H1 (cell line): ENCODE results near the gene FUT4. TPM values are rescaled to one million over a fixed set of nuclear protein-coding genes. Genes with fewer than 3 reads are reported as not detected.

Experiments used
- CTCF ChIA-PET: fragments of 300-600 bp; sonication (Branson Sonifier 250); formaldehyde crosslinking; loops from one replicate; lab custom pipeline; 2021; ENCODE audit not compliant: partially characterized antibody; lab: Charles Lee
- POLR2A ChIA-PET: fragments of 300-600 bp; sonication (Branson Sonifier 250); formaldehyde crosslinking; loops from one replicate; lab custom pipeline; 2021; ENCODE audit warnings: inconsistent platforms; ENCODE audit not compliant: partially characterized antibody; lab: Charles Lee
- DNase-seq, 2 experiments: peaks; one replicate each; pipeline versions ENCODE4 v3.0.0 to v3.0.0-alpha.2; 2010 to 2022; ENCODE audit warnings: low spot score in 2 of 2, low read depth in 1 of 2, mixed read lengths in 1 of 2
- FAIRE-seq: peaks from 2 replicates; lab custom pipeline; 2011; peaks lifted over from hg19 to GRCh38; lab: Jason Lieb, UNC
- H2AFZ ChIP-seq: 2 replicates; pipeline ENCODE4 v1.8.1; 2012; ENCODE audit warnings: low read length, inconsistent platforms
- H2AK5ac ChIP-seq: 2 replicates; pipeline ENCODE4 v1.6.1; 2013; ENCODE audit warnings: low read depth, low read length
- H2BK120ac ChIP-seq: replicated peaks from 2 replicates; pipeline ENCODE3; 2013; ENCODE audit warnings: low read depth, low read length, inconsistent platforms
- H2BK12ac ChIP-seq: 2 replicates; pipeline ENCODE4 v1.6.1; 2013; ENCODE audit warnings: low read depth, low read length
- H2BK15ac ChIP-seq: 2 replicates; pipeline ENCODE4 v1.6.1; 2013; ENCODE audit warnings: low read length
- H2BK20ac ChIP-seq: 2 replicates; pipeline ENCODE4 v1.6.1; 2013; ENCODE audit warnings: low read length
- H2BK5ac ChIP-seq: 2 replicates; pipeline ENCODE4 v1.6.1; 2013; ENCODE audit warnings: low read depth, low read length
- H3K14ac ChIP-seq: 2 replicates; pipeline ENCODE4 v1.6.1; 2013; ENCODE audit warnings: inconsistent platforms; ENCODE audit not compliant: insufficient read length
- H3K18ac ChIP-seq: 2 replicates; pipeline ENCODE4 v1.6.1; 2013; ENCODE audit warnings: low read length; ENCODE audit errors: extremely low read depth
- H3K23ac ChIP-seq: 2 replicates; pipeline ENCODE4 v1.6.1; 2013; ENCODE audit warnings: inconsistent platforms; ENCODE audit not compliant: insufficient read length
- H3K23me2 ChIP-seq: 2 replicates; pipeline ENCODE4 v1.6.1; 2013; ENCODE audit warnings: low read depth, low read length
- H3K27ac ChIP-seq: 2 replicates; pipeline ENCODE4 v1.6.1; 2011; ENCODE audit warnings: low read depth, low read length, inconsistent platforms
- H3K27me3 ChIP-seq, 4 experiments: replicated peaks in 1 of 4; 1 replicate in 1 of 4; 2 replicates in 3 of 4; pipeline versions ENCODE4 v1.6.1 to v1.8.1; 2011 to 2013; ENCODE audit warnings: low read length in 3 of 4, mild to moderate bottlenecking in 3 of 4, inconsistent platforms in 2 of 4, mixed read lengths in 2 of 4, moderate library complexity in 1 of 4; ENCODE audit not compliant: control insufficient read depth in 3 of 4, insufficient read depth in 3 of 4; ENCODE audit errors: extremely low read depth in 1 of 4
- H3K36me3 ChIP-seq, 4 experiments: 2 replicates each; pipeline versions ENCODE4 v1.6.1 to v1.8.1; 2011 to 2013; ENCODE audit warnings: mild to moderate bottlenecking in 4 of 4, low read length in 3 of 4, moderate library complexity in 2 of 4, control low read depth in 1 of 4, inconsistent platforms in 1 of 4; ENCODE audit not compliant: insufficient read depth in 4 of 4, control insufficient read depth in 2 of 4
- H3K4ac ChIP-seq: replicated peaks from 2 replicates; pipeline ENCODE3; 2013; ENCODE audit warnings: low read length, low read depth, mixed read lengths, inconsistent platforms; ENCODE audit not compliant: insufficient read length
- H3K4me1 ChIP-seq, 4 experiments: replicated peaks in 1 of 4; 1 replicate in 1 of 4; 2 replicates in 3 of 4; pipeline versions ENCODE4 v1.6.1 to v1.8.1; 2011 to 2013; ENCODE audit warnings: low read length in 3 of 4, inconsistent platforms in 2 of 4, mixed read lengths in 1 of 4; ENCODE audit not compliant: insufficient read depth in 4 of 4, control insufficient read depth in 3 of 4
- H3K4me2 ChIP-seq, 2 experiments: 2 replicates each; pipeline versions ENCODE4 v1.6.1 to v1.8.1; 2011 to 2013; ENCODE audit warnings: low read depth in 2 of 2, low read length in 2 of 2, control low read depth in 1 of 2, inconsistent platforms in 1 of 2, mild to moderate bottlenecking in 1 of 2; ENCODE audit not compliant: insufficient read depth in 1 of 2
- H3K4me3 ChIP-seq, 4 experiments: fragments of 200-600, 300-600 bp in 1 of 4; sonication (generic), shearing (Covaris generic), sonication (Bioruptor Twin) in 1 of 4; 2 replicates each; pipeline versions ENCODE4 v1.5.1 to v1.8.1; 2011 to 2016; ENCODE audit warnings: low read length in 4 of 4, low read depth in 3 of 4, control low read depth in 2 of 4, inconsistent platforms in 2 of 4, mild to moderate bottlenecking in 2 of 4, mixed read lengths in 1 of 4, moderate library complexity in 1 of 4; ENCODE audit not compliant: insufficient read depth in 2 of 4; ENCODE audit errors: extremely low read depth in 1 of 4
- H3K56ac ChIP-seq: replicated peaks from 2 replicates; pipeline ENCODE3; 2013; ENCODE audit warnings: low read depth, mild to moderate bottlenecking, mixed read lengths, low read length, inconsistent platforms; ENCODE audit not compliant: insufficient read length
- H3K79me1 ChIP-seq: 2 replicates; pipeline ENCODE4 v1.6.1; 2013; ENCODE audit warnings: low read depth, low read length, control low read depth
- H3K79me2 ChIP-seq, 2 experiments: 2 replicates each; pipeline versions ENCODE4 v1.6.1 to v1.8.1; 2012 to 2013; ENCODE audit warnings: low read length in 2 of 2, mild to moderate bottlenecking in 2 of 2, inconsistent platforms in 1 of 2; ENCODE audit not compliant: insufficient read depth in 2 of 2, control insufficient read depth in 1 of 2
- H3K9ac ChIP-seq, 4 experiments: replicated peaks in 1 of 4; 1 replicate in 1 of 4; 2 replicates in 3 of 4; pipeline versions ENCODE4 v1.6.1 to v1.8.1; 2011 to 2013; ENCODE audit warnings: low read depth in 3 of 4, low read length in 3 of 4, control low read depth in 2 of 4, mild to moderate bottlenecking in 2 of 4, moderate library complexity in 2 of 4, inconsistent platforms in 1 of 4; ENCODE audit errors: extremely low read depth in 1 of 4
- H3K9me3 ChIP-seq, 2 experiments: 2 replicates each; pipeline versions ENCODE4 v1.6.1 to v1.8.1; 2012 to 2013; ENCODE audit warnings: mild to moderate bottlenecking in 2 of 2, moderate library complexity in 2 of 2, control low read depth in 1 of 2, inconsistent platforms in 1 of 2, low read depth in 1 of 2, low read length in 1 of 2, mixed read lengths in 1 of 2; ENCODE audit not compliant: insufficient read depth in 2 of 2
- H4K20me1 ChIP-seq, 2 experiments: replicated peaks in 1 of 2; 2 replicates each; pipeline versions ENCODE3 to v1.8.1; 2011 to 2013; ENCODE audit warnings: inconsistent platforms in 2 of 2, low read length in 2 of 2, mild to moderate bottlenecking in 1 of 2; ENCODE audit not compliant: insufficient read depth in 2 of 2, control insufficient read depth in 1 of 2
- H4K5ac ChIP-seq: 2 replicates; pipeline ENCODE4 v1.6.1; 2013; ENCODE audit warnings: low read length, low read depth, mixed read lengths, inconsistent platforms; ENCODE audit not compliant: insufficient read length
- H4K8ac ChIP-seq: 2 replicates; pipeline ENCODE4 v1.8.0; 2013; ENCODE audit warnings: mild to moderate bottlenecking, moderate library complexity, low read length, inconsistent platforms; ENCODE audit not compliant: insufficient read depth; ENCODE audit errors: extremely low read depth
- H4K91ac ChIP-seq: replicated peaks from 2 replicates; pipeline ENCODE3; 2013; ENCODE audit warnings: low read length, mixed read lengths, inconsistent platforms; ENCODE audit not compliant: insufficient read length
- EGR1 ChIP-seq: IDR thresholded peaks from 2 replicates; pipeline ENCODE4 v1.6.1; 2011; ENCODE audit warnings: low read depth, low read length, borderline replicate concordance
- MAFK ChIP-seq: IDR thresholded peaks from 2 replicates; pipeline ENCODE4 v1.6.1; 2012; ENCODE audit warnings: low read depth, mild to moderate bottlenecking, improper control_type of control experiment, low read length
- NANOG ChIP-seq: IDR thresholded peaks from 2 replicates; pipeline ENCODE4 v1.6.1; 2011; ENCODE audit warnings: low read length, low read depth, mild to moderate bottlenecking, inconsistent platforms; ENCODE audit not compliant: insufficient read depth, poor library complexity, severe bottlenecking
- PHF8 ChIP-seq: fragments of 200-600 bp; sonication (generic); conservative IDR thresholded peaks from 2 replicates; pipeline ENCODE4 v1.7.1; 2012; ENCODE audit warnings: low read depth, mild to moderate bottlenecking, inconsistent platforms, low read length, moderate library complexity
- SAP30 ChIP-seq: fragments of 300-600 bp; sonication (generic); IDR thresholded peaks from 2 replicates; pipeline ENCODE4 v1.7.1; 2012; ENCODE audit warnings: low read length, moderate library complexity, mild to moderate bottlenecking, inconsistent platforms; ENCODE audit not compliant: insufficient read depth, insufficient replicate concordance
- SIX5 ChIP-seq: IDR thresholded peaks from 2 replicates; pipeline ENCODE4 v1.6.1; 2011; ENCODE audit warnings: mild to moderate bottlenecking, low read depth, low read length
- YY1 ChIP-seq: IDR thresholded peaks from 2 replicates; pipeline ENCODE4 v1.6.1; 2011; ENCODE audit warnings: low read depth, mild to moderate bottlenecking, low read length
- ZNF274 ChIP-seq: IDR thresholded peaks from 2 replicates; pipeline ENCODE4 v1.7.0; 2012; ENCODE audit warnings: low read length, borderline replicate concordance; ENCODE audit errors: extremely low read depth
- WGBS, 2 experiments: shearing (Covaris generic) in 1 of 2; methylation state at CpG; one replicate each; pipeline versions ENCODE4 v1.1.6 to v1.1.7; 2013 to 2015; ENCODE audit warnings: low lambda C conversion rate in 2 of 2, mixed read lengths in 2 of 2, inconsistent platforms in 1 of 2, low coverage in 1 of 2, missing lambda C conversion rate in 1 of 2; ENCODE audit not compliant: insufficient replicate concordance in 2 of 2, insufficient coverage in 1 of 2, insufficient read length in 1 of 2; ENCODE audit errors: extremely low coverage in 1 of 2, missing lambda C conversion rate in 1 of 2; 5-methylcytosine and 5-hydroxymethylcytosine counted together
- polyA plus RNA-seq, 7 experiments: library from polyadenylated mRNA; depleted of rRNA in 3 of 7; stranded (reverse) in 5 of 7; unstranded in 2 of 7; fragments of >200 nt in 5 of 7; fragments of 200-250 nt in 2 of 7; gene quantifications; 1 replicate in 5 of 7; 2 replicates in 1 of 7; 4 replicates in 1 of 7; pipeline versions ENCODE4 v1.2.1 to v1.2.3, GENCODE V29; 2011 to 2013; ENCODE audit warnings: missing spikeins in 2 of 7, mixed read lengths in 2 of 7
- total RNA-seq: library from RNA; stranded (reverse); fragmentation: NEBNext Ultra II Directional; extraction: Animal tissue kit (Norgen Biotek cat#: 25700); gene quantifications from 2 replicates; pipeline ENCODE4 v1.2.1, GENCODE V29; 2021

Gene FUT4
- total and polyA plus RNA-seq, 2 of the 8 experiments (the other 6 are each of a cell fraction or from before 2014, with no cell fraction given), result 2.6 to 8.0 TPM

DNA sequence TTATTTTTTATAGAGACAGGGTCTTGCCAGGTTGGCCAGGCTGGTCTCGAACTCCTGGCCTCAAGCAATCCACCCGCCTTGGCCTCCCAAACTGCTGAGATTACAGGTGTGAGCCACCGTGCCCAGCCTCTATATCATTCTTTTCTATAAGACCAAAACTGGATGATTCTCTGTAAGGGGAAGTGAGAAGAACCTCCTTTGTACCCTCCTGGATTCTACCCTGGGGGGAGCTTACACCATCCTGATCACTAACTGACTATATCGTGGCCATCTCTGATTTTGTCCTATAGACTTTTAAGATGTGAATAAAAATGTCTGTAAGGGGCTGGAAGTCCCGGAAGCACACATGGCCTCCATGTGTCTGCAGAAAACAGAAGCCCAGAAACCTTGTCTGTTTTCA is 32.6 kb downstream of the FUT4 start:
- CTCF ChIA-PET, result interaction anchor here (0.6 to 1.9 kb wide), 3 partner anchors 11 to 24 kb away, joined by 3 to 7 read pairs (median 3); no protein-coding TSS in a partner anchor
- 86% methylated on average over 5 of the region's 5 CpGs; no CpG with 5 or more reads in 1 of the 2 experiments for WGBS, 2 experiments
- FAIRE-seq, result no peak
- TF ChIP-seq PHF8 (no peak), ZNF274 (no peak), NANOG (no peak), SIX5 (no peak), YY1 (no peak), EGR1 (no peak), SAP30 (no peak), MAFK (no peak)

More for the DNA sequence above, 32.6 kb downstream of the FUT4 start:
- H4K20me1 ChIP-seq, result no peaks in the 10 kb centered on the region
- no peak overlapping the region for H2BK5ac ChIP-seq
- no peak overlapping the region for H3K18ac ChIP-seq
- no peak overlapping the region for H4K5ac ChIP-seq
- no peak overlapping the region for H2BK120ac ChIP-seq
- H3K9ac ChIP-seq, result no peak overlapping the region
- no peak for DNase-seq
- H3K79me1 ChIP-seq, result no peaks in the 10 kb centered on the region
- H3K56ac ChIP-seq, result no peak overlapping the region
- no peak overlapping the region for H3K4me3 ChIP-seq
- no peak overlapping the region for H2BK12ac ChIP-seq
- H3K23me2 ChIP-seq, result no peaks in the 10 kb centered on the region
- no peak overlapping the region for H4K91ac ChIP-seq
- H2AFZ ChIP-seq, result no peak overlapping the region
- no peaks in the 10 kb centered on the region for H3K36me3 ChIP-seq
- H3K4me1 ChIP-seq, result no peaks in the 10 kb centered on the region
- H2BK15ac ChIP-seq, result no peak overlapping the region
- H3K27ac ChIP-seq, result no peak overlapping the region
- no peak overlapping the region for H2AK5ac ChIP-seq
- no peak overlapping the region for H3K23ac ChIP-seq
- no peak overlapping the region for H3K4me2 ChIP-seq
- POLR2A ChIA-PET, result interaction anchor here (1.6 kb wide), 1 partner anchor 28 kb away, joined by 3 read pairs; no protein-coding TSS in a partner anchor
- H3K79me2 ChIP-seq, result no peaks in the 10 kb centered on the region
- H4K8ac ChIP-seq, result no peak overlapping the region
- no peak overlapping the region for H3K14ac ChIP-seq
- H2BK20ac ChIP-seq, result no peak overlapping the region
- H3K9me3 ChIP-seq, result no peaks in the 10 kb centered on the region
- H3K4ac ChIP-seq, result no peak overlapping the region
- no peaks in the 10 kb centered on the region for H3K27me3 ChIP-seq
